Hindlimb muscle (tissue), 1 donor: ENCODE measurements around the gene MYOG. TPM values are rescaled to one million over a fixed set of nuclear protein-coding genes. Genes with fewer than 3 reads are reported as not detected.

Experiments used
- DNase-seq: peaks from one replicate; pipeline ENCODE4 v3.0.0-alpha.2; 2013
- polyA plus RNA-seq: library from polyadenylated mRNA; unstranded; fragments of 120-200 nt; gene quantifications from one replicate; pipeline ENCODE4 v1.2.1, GENCODE V29; 2013; ENCODE audit not compliant: insufficient read length

MYOG gene
- polyA plus RNA-seq, 1 donor = 562 TPM

DNA sequence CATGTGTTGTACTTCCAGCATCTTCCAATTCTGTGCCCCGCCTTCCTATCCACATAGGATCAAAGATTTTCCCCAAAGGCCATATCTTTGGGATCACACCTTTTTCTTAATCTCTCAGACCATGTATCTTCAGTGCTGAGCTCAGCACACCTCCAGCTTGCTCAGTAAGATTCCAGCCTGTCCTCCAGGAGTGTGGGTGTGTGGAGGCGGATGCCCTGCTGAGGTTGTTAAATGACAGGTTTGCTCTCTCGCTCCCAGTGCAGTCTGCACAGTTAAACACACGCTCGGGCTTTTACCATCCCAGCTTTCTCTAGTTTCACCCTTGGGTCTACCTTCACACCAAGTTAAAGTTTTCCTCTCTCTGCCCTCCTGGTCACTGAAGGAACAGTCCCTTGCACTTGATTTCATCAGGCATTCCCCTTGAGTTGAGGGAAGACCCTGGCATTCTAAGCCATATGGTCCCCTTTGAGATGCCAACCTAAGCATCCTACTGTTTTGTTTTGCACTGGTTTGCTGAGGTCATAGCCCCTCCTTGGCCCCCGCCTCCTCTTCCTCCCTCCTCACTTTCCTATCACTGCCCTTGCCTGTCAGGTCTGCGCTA, 13.7 kb downstream of the MYOG start:
- DNase-seq = no peak

DNA sequence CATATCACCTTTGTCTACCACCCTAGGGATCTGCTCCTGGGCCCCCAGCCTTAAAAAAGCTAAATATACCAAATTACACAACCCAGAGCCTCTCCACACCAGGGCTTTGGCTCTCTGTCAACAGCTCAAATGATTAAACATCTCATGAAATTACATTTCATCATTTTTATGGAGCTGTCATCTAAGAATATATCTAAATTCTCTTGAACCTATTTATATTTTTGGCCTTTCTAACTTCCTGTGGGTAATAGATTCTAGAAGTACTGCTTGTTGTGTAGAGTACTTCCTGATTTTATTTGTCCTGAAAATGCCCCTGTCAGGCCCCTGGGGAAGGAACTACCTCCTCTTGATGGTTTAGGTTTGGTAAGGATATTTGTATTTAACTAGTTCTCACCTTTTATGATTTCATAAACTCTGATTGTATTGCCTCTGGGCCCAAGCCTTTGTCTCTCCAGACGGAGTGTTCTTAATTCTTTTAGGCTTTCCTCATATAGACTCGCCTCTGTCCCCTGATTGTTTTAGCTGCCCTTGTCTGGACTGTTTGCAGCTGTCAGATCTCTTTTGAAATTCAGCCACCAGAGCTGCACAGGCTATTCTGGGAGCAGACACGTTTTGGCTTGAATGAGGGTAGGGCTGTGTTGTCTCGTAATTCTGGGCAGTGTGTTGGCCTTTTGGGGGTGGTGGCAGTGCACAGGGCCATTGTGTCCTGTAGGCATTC, 16.6 kb downstream of the MYOG start:
- DNase-seq = peak; percentile 74

DNA sequence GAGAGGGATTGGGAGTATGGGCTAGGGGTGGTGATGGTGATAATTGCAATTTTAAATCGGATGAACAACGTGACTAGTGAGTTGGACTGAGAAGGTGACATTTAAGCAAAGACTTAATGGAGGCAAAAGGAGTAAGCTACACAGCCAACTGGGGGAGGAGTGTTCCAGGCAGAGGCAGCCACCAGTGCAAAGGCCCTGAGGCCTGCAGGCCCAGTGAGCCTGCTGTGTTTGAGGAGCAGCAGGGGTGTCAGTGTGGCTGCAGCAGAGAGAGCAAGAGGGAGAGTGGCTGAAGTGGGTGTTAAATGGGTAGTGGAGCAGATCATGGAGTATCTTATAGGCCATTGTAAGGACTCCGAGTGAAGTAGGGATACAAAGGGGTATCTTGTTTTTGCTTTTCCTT, 18.8 kb downstream of the MYOG start:
- no peak for DNase-seq

DNA sequence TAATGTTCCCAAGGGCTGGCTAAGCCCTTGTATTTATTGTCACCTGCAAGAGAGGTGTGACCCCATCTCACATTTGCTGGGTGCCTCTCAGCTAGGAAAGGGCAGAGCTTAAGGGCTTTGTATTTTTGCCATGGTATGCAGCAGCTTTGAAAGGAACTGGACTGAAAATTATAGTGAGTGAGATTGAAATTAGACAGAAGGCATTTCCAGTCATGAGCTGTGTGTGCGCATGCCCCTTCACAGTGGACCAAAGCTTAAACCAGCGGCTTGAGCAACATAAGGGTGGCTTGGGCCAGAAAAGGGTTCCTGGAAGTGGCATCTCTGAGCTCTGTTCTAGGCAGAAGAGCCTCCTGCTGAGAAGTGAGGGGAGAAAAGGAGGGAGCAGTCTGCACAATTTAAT, 19.8 kb downstream of the MYOG start:
- no peak for DNase-seq

DNA sequence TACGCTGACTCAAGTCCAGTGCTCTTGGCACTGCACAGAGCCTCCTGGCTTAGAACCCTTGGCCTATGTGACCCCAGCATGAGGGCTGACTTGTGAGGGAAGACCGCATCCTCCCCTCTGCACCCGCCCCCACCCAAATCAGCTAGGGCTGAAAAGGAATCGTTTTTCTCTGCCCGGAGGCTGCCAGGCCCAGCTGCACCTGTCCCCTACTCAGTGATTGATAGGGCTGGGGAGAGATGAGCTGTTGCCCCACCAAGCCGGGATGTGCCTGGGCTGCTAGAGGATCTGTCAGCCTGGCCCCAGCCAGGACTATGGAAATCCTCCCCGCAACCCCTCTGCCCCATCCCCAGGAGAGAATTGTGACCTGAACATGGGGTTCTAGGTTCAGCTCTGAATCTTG, 20.6 kb downstream of the MYOG start:
- no peak for DNase-seq

DNA sequence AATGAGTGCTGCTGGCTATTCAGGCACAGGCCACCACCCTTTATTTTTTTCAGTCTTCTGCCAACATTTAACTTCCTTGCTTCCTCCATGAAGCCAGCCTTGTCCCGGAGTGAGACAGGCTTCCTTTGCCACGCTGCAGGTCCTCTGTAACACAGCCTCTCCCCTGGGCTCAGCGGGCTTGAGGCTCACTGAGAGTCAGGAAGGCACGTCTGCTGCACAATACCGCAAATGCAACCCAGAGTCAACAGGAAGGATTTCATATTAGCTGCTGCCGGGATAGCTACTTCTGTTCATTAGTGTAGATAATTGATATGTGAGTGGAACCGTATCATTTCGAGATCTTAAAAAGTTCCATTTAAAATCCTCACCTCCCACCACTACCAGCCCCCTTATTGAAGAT, 22.5 kb downstream of the MYOG start:
- no peak for DNase-seq

DNA sequence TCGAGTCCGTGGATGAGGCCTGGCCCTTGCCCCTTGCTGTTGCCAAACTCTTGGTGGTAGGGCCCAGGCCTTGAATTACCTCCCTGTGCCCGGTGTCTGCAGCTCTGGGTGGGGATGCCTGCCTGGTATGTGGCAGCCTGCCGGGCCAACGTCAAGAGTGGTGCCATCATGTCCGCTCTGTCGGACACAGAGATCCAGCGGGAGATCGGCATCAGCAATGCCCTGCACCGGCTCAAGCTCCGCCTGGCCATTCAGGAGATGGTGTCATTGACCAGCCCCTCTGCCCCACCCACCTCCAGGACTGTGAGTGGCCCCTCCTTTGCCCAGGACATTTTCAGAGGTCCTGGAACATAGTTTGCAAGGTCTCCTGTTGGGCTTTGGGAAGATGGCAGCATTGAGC, 25.7 kb downstream of the MYOG start:
- no peak for DNase-seq

DNA sequence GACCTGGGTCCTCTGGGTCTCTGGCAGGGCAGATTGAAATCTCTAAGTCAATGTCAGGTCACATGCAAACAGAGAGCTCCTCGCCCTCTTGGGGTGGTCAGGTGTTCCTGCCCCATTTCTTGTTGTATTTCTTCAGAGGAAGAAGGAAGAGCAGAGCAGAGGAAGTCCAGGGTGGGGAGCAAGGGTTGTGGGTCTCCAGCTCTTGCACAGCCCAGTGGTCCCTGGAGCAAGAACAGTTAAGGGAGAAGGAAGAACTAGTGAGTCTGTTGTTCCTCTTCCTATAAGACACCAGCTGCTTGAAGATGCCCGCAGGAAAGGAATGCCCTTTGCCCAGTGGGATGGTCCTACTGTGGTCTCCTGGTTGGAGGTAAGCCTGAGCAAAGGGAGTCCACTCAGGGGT, 26.3 kb downstream of the MYOG start:
- DNase-seq = no peak

DNA sequence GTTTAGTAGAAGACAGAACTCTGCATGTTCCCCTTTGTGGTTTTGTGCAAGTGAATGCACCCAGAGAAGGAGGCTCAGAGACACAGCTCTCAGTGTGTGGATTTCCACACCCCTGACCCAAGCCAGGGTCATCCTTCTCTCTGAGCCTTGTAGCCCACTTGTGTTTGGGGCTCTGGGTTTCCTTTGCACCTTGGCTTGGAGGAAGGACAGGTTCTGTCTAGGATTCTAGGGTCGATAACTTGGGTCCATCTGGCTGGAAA, 27.2 kb downstream of the MYOG start:
- no peak for DNase-seq

DNA sequence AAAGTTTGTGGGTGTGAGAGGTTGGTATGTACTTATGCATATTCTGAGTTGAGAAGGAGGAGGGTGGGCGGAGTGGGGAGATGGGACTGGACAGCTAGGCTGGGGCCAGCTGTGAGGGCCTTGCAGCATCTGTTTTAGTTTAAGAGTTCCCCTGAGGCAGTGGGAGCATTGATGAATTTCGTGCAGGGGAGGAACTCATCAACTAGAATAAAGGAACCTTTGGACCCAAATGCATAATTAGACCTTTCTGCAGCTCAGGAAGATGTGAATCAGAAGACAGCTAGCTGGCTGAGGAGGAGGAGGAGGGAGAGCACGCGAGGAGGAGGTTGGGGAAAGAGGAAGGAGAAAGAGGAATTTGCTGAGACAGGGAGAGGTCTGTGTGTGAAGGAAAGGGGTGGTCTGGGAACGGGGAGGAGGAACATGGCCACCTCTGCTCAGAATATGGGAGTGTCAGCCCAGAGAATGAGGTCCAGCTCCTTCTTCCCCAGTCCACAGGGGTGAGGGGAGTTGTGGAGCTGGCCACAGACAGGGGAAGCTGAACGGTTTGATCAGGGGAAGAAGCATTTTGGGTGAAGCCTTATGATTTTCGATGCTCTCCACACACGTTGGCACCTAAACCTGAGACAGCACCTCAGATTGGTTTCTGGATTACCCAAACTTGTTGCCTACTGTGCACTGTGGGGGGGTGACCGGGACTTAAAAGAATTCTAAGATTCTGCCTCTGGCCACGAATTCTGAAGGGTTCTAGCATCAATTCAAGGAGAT, 27.7 kb downstream of the MYOG start:
- no peak for DNase-seq

DNA sequence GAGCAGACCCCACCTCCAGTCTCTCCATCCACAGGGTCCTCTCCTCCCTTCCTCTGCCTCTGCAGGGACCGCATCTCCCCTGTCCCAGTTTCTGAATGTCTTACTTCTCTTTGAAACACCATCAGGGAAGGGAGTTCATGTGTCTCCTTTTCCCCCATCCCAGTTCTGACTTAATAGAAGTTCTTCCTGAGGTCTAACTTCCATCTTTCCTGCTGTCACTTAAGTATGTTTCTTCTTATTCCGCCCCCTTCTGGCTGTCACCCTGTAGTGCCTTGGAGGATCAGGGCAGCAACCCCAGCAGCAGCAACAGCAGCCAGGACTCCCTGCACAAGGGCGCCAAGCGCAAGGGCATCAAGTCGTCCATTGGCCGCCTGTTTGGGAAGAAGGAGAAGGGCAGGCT, 29.3 kb downstream of the MYOG start:
- no peak for DNase-seq

DNA sequence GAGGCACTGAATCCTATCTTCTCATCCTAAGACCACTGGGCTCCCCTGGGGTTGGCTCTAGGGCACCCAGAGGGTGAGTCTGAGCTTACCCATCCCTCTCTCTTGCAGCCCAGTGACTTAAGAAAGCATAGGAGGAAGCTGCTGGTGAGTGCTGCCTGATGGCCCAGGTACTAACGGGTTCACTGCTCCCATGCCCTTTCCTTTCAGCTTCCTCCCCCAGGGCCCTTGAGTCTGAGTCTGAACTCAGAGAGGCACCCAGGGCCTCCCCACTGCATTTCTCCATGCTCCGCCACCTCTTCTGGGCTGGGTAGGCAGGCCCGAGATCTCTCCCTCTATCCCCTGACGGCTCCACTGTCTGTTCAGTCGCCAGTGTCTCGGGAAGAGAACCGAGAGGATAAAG, 29.8 kb downstream of the MYOG start:
- no peak for DNase-seq

DNA sequence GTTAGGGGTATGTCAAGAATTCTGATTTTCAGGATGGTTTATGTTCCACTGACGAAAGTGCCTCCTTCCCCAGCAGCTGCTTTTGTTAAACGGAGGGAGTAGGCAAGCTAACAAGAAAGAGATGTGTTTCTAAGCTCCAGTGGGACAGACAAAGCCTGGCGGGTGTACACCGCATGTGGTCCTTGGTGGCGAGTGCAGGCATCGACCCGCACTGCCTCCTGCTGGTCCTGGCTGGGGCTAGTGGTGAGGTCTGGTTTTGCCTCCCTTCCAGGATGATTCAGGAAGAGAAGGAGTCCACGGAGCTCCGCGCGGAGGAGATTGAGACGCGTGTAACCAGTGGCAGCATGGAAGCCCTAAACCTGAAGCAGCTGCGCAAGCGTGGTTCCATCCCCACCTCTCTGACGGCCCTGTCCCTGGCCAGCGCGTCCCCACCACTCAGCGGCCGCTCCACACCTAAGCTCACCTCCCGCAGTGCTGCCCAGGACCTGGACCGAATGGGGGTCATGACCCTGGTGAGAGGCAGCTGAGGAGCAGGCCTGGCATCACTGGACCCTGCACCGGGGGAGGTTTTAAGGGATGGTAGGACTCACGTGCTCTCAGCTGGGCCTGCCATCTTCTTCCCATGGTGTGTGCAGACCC, 30.5 kb downstream of the MYOG start:
- no peak for DNase-seq

DNA sequence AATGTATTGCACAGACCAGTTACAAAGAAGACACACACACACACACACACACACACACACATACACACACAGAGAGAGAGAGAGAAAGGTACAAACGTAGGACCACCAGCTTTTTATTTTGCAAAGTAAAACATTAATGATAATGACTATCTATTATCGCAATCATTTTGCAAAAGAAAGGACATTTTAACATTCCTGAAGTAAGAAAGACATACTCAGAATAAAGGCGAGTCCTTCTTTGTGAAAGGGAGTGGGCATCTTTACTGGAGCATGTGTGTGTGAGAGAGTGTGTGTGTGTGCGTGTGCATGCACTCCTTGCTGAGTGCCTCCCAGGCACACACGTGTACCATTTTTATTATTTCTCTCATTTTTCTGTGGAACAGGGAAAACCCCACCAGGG, 31.2 kb downstream of the MYOG start:
- DNase-seq = no peak

DNA sequence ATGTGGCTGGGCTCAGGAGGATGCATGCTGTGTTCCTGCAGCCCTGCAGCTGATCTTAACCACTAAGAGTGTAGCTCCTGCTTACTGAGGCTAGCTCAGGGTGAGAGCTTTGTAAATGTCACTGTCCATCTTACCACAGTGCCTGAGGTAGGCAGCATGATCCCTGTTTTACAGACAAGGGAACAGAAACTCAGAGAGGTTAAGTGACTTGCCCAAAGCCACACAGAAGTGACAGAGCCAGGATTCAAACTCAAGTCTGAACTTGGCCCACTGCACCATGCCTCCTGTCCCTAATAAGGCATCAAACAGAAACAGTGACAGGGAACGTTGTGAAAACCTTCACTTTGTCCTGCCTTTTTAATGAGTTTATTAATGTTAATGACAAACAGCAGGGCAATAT, 31.6 kb downstream of the MYOG start:
- no peak for DNase-seq

DNA sequence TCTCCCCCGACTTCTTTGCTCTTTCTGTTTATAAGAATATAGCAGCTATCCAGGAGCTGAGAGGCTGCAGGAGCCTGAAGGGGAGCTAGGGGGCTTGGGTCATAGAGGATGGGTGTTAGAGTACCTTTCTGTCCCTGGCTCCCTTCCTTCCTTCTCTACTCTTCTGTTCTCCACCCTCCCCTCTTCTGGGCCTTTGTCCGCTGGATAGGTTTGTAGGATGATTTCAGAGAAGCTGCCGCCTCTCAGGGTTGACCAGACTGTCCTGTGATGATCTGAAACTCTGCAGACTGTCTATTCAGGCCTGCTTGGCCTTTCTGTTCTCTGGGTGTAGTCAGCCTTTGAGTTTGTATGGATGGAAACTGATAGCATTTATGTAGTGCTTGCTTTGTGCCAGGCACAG, 33.2 kb downstream of the MYOG start:
- DNase-seq = no peak

DNA sequence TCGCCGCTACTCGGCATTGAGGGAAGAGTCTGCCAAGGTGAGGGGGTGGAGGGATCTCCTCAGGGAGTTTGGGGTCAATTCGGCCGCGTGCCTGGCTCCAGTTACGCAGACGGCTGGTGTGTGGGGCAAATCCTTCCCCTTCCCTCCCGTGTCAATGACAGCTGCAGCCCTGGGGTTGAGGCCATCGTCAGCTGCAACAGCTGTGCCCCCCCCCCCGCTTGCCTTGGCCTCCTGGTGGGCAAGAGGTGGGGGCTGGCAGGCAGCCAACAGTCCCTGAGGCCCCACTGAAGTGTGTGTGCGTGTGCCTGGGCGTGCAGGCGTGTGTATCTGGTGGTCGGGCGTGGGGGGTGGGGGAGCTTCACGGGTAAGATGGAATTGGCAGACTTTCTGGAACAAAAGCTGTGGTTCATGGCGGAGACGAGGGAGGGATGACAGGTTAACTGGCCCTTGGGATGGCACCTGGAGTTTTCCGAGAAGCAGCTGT, 33.9 kb downstream of the MYOG start:
- DNase-seq = peak; percentile 42

DNA sequence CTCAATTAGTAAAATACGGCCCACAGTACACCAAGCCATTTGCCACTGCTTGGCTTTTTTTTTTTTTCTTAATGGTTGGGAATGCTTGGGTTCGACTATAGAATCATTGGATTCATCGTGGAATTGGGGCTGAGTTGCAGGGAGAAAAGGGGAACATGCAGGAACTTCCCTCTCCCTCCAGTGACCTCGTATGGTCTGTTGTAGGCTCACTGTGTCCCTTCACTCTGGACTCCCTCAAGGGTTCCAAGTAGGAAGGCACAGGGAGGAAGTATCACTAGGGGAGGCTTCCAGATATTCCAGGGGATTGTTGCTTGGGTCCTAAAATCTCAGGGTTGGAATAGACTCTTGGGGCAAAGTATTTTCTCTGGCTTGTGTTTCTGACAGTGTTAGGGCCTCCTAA, 35.0 kb downstream of the MYOG start:
- no peak for DNase-seq

DNA sequence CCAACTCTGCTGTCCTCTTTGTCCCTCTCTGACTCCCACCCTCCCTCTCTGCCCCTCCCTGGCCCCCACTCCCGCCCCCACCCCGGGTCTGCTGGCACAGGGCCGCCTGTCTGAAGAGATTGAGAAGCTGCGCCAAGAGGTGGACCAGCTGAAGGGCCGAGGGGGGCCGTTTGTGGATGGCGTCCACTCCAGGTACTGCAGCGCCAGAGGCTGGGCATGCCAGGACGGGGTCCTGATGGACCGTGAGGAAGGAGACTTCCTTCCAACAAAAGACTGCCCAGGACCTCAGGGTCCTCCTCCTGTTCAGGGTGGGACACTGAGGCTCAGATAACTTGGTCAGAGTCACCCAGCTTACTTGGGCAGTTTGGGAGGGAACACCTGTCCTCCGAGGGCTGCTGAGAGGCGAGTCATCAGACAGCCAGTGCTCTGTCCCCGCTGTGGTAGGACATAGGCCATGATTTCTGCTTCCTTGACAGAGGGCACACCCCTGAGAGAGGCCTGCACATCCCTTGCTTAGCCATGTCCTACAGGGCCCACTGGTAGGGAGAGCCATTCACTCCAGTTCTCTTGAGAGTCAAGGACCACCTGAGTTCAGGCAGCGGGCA, 36.1 kb downstream of the MYOG start:
- no peak for DNase-seq

DNA sequence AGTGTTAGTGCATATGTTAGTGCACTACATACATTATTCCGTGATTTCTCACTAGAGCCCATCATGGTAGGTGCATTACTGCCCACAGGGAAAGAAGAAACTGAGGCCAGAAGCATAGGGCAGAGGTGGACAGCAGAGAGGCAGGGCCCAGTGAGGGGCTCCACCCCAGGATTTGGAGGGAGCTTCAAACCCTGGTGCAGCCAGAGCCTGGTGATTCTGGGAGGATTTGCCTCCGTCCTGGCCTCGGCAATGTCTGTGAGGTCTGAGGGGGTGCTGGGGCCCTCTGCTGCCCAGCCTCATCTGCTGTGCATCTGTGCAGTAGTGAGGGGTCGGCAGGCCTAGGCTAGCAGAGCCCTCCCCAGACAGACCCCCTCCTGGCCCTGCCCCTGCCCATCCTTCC, 36.7 kb downstream of the MYOG start:
- no peak for DNase-seq

DNA sequence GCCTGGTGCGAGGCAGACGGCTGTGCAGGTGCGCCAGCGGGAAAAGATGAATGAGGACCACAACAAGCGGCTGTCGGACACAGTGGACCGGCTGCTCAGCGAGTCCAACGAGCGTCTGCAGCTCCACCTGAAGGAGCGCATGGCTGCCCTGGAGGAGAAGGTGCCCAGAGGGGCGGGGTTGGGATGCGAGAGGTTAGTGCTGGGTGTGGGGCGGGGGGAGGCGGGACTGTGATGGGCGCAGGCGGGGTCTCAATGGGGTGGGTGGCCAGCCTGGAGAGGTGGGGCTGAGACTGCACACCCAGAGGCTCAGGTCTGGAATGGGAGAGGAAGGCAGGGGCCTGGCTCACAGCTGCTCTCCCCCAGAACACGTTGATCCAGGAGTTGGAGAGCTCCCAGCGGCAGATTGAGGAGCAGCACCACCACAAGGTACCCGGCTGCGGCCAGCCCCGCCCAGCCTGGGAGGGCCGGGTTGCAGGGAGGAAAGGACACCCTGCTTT, 37.2 kb downstream of the MYOG start:
- no peak for DNase-seq

DNA sequence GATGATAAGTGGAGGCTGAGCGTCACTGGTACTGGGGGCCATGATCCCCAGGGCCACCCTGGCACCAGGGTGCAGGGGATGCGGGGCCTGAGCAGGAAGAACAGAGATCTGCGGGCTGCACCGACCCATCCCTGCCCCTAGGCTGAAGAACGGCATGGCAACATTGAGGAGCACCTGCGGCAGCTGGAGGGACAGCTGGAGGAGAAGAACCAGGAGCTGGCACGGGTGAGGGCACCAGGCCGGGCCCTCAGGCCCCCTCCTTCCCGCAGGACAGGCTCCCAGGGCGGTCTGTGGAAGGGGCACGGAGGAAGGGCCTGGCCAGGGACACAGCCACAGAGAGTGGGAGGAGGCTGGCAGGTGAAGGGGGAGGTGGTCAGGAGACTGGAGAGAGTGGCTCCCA, 37.7 kb downstream of the MYOG start:
- DNase-seq = no peak

DNA sequence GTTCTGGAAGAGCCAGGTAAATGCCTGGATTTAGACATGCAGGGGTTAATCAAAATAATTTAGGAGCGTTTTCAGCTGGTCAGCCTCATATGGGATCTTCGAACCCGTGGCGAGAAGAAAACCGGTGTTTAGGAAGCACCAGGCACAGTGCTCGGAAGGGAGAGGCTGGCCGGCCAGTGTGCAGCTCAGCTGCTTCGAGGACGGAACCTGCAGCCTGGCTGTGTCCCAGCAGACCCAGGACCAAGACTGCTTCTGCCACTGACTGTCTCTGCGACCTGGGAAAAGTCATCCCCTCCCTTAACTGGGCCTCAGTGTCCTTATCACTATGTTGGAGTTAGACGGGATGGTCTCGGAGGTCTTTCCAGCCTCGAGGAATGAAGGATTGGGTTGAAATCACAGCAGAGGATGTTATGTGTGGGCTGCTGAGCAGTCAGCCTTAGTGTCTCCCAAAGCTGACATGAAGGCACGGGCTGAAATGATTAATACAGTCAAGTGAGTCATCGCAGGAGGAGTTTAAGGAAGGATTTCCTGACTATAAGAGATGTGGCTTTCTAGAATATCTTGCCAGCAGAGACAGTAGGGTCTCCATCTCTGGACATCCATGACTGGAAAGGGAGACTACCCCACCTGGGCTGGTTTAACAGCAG, 38.7 kb downstream of the MYOG start:
- no peak for DNase-seq
